NCI-H2081 treated with DMSO at 0.1 percent for 48 hours (cell line): ENCODE data around the gene RNF126.
"Not testable (repeated sequence)": the region's sequence is repeated elsewhere in the genome, so short reads cannot be mapped to it uniquely, and the experiment has no call there.

Experiments used
- DNase-seq: peaks from one replicate; lab custom pipeline; 2025; lab: John Stamatoyannopoulos, UW

RNF126 gene

GRCh38 chr19:628168-628567 lies 34.8 kb downstream of the RNF126 start:
- DNase-seq = no peak

GRCh38 chr19:626566-626965 lies 36.4 kb downstream of the RNF126 start:
- DNase-seq = not testable (repeated sequence)

DNA sequence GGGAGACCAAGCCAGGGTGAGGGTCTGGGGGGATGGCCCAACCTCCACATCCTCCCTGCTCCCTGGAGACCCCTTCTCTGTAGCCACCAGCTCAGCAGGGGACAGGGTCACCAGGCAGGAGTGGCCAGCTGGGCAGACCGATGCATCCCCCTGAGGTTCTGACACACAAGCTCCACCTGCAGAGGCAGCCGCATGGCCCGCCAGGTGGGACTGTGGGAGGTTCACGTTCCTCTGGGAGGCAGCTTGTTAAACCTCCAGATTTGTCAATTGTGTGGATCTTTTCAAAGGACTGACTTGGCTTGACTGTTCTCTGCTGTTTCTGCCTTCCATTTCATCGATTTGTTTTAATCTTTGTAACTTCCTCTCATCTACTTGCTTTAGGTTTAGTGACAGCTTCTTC lies 37.8 kb downstream of the RNF126 start:
- DNase-seq = no peak

GRCh38 chr19:624433-625109 lies 38.4 kb downstream of the RNF126 start:
- DNase-seq = no peak

DNA sequence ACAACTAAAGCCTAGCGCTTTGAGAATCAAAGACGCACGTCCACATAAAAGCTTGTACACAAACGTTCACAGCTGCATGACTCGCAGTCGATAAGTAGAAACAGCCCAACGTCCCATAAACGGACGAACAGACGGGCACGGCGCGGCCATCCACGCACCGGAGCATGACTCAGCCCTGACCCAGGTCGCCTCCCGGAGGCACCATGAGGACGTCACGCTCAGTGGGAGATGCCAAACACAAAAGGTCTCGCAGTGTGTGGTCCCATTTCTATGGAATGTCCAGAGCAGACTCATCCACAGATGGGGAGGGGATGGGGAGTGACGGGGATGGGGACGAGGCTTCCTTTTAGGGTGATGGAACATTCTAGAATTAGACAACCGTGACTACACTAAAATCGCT lies 39.0 kb downstream of the RNF126 start:
- no peak for DNase-seq

DNA sequence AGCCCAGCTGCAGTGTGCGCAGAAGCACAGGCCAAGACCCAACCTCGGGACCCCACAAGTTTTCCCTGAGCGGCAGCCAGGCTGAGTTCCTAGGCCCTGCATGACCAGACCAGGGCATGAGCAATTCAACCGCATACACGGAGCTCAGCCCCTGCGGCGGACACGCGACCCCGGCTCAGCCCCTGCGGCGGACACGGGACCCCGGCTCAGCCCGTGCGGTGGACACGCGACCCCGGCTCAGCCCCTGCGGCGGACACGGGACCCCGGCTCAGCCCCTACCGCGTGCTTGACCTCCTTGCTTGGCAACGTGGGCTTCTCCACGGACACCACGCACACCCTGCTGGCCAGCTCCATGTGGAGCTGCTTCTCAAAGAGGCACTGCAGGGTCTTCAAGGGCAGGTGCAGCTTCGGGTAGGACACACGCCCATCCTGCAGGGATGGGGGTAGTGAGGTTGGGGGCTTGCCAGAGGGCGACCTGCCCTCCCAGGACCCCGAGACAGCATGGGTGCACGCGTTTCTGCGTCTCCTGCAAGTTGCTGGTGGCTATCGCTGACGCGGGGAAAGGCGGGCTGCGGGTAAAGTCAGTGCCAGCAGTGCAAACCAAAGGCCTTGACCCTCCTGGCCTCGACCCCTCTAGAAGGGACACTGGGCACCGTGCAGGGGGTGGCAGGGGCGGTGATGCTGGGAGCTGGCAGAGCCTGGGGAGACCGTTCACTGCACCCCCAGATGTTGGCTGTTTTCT lies 39.7 kb downstream of the RNF126 start:
- DNase-seq = no peak

GRCh38 chr19:622666-623065 lies 40.3 kb downstream of the RNF126 start:
- no peak for DNase-seq

GRCh38 chr19:621819-622218 lies 41.2 kb downstream of the RNF126 start:
- DNase-seq = no peak

GRCh38 chr19:621191-621590 lies 41.8 kb downstream of the RNF126 start:
- DNase-seq = not testable (repeated sequence)

GRCh38 chr19:620166-620862 lies 42.7 kb downstream of the RNF126 start:
- DNase-seq = no peak

DNA sequence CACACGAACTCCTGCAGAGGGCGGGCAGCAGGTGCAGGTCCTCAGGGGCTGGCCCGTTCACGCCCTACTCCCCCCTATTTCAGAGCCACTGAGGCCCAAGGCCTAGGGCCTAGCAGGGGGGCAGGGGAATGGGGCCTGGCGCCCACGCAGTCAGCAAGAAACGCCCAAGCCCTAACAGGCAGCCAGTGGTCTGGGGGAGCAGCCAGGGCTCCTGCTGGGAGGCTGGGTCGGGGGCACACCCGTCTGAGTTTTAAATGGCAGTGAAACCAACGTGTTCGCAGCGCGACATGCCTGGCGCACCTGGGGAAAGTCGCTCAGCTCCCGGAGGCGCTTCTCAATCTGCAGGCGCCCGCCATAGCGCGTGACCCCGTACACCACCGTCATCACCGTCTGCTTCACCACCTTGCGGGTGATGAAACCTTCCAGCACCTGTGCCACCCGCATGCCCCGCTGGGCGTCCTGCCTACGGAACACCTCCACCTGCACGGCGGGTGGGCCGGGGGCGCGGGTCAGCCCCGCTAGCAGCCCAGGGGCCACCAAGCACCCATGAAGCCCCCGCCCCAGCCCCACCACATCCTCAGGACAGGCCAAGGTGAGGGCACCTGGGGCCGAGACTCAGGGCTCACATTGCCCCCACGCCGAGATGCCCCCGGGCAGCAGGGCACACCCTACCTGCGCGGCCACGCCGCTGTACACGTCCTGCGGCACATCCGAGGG lies 43.6 kb downstream of the RNF126 start:
- no peak for DNase-seq

GRCh38 chr19:618674-619285 lies 44.2 kb downstream of the RNF126 start:
- DNase-seq = no peak

GRCh38 chr19:618247-618619 lies 44.8 kb downstream of the RNF126 start:
- no peak for DNase-seq

DNA sequence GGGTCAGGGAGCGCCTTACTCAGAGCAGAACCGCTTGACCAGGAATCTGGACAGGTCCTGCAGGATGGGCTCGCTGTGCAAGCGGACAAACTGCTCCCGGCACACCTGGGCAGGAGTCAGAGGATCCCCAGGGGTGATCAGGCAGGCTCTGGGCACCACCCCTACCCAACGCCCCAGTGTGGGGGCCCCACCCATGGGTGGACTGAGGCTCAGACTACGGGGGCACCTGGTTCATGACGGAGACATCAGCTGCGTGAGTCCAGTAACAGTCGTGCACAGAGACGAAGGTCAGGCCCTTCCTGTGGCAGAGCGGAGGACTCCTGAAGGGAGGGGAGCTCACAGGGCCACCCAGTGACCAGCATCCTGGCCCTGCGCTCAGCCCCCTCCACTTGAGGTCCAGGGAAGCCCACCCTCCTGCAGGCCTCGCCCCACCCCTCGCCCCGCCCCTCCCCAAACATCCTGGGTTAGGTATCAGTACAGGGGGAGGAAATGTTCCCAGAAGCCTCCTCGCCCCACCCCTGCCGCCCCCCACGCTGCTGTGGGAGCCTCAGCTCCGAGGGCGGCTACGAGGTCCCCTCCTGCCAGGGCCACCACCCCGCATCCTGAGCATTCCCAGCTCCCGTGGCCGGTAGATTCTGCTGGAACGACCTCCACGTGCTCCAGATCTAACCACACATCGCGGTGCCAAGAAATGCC lies 45.3 kb downstream of the RNF126 start:
- no peak for DNase-seq

DNA sequence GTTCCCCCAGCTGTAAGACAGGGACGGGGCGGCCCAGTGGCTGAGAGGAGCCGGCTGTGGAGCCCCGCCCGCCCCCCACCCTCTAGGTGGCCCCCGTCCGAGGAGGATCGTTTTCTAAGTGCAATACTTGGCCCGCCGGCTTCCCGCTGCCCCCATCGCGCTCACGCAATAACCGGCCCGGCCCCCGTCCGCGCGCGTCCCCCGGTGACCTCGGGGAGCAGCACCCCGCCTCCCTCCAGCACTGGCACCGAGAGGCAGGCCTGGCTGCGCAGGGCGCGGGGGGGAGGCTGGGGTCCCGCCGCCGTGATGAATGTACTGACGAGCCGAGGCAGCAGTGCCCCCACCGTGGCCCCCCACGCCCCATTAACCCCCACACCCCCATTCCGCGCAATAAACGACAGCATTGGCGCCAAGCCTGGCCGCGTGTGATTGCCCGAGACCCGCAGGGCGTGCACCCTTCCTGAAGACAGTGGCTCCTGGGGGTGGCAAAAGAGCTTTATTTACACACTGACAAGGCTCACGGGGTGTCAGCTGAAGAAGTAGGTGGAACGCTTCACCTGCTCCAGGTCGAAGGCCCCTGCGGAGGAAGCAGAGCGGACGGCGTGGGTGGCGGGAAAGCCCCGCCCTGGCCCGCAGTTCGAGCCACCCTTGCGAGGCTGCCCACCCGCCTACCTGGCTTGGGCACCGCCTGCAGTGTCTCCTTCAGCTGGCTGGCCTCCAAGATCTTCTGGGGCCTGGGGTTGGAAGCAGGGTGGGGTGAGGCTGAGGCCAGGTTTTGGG lies 46.1 kb downstream of the RNF126 start:
- no peak for DNase-seq

DNA sequence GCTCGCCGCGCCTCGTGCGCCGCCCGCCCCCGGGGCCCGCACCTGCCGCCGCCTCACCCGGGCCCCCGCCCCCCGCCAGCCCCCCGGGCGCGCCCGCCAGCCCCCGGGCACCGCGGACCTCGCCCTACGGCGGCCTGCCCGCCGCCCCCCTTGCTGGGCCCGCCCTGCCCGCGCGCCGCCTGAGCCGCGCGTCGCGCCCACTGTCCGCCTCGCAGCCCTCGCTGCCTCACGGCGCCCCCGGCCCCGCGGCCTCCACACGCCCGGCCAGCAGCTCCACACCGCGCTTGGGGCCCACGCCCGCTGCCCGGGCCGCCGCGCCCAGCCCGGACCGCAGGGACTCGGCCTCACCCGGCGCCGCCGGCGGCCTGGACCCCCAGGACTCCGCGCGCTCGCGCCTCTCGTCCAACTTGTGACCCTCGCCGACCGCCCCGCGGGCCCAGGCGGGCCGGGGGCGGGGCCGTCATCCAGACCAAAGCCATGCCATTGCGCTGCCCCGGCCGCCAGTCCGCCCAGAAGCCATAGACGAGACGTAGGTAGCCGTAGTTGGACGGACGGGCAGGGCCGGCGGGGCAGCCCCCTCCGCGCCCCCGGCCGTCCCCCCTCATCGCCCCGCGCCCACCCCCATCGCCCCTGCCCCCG lies 46.8 kb downstream of the RNF126 start:
- DNase-seq = no peak

DNA sequence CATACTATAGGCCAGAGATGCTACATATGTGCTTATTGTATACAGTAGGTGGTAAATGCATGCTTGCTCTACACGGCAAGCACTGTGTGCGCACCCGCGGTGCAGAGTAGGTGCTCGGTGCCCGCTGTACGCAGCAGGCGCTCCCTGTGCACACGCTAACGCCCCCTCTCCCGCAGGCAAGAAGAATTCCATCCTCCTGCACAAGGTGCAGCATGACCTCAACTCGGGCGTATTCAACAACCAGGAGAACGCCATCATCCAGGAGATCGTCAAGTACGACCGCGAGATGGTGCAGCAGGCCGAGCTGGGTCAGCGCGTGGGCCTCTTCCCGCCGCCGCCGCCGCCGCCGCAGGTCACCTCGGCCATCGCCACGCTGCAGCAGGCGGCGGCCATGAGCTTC lies 47.4 kb downstream of the RNF126 start:
- DNase-seq = no peak

DNA sequence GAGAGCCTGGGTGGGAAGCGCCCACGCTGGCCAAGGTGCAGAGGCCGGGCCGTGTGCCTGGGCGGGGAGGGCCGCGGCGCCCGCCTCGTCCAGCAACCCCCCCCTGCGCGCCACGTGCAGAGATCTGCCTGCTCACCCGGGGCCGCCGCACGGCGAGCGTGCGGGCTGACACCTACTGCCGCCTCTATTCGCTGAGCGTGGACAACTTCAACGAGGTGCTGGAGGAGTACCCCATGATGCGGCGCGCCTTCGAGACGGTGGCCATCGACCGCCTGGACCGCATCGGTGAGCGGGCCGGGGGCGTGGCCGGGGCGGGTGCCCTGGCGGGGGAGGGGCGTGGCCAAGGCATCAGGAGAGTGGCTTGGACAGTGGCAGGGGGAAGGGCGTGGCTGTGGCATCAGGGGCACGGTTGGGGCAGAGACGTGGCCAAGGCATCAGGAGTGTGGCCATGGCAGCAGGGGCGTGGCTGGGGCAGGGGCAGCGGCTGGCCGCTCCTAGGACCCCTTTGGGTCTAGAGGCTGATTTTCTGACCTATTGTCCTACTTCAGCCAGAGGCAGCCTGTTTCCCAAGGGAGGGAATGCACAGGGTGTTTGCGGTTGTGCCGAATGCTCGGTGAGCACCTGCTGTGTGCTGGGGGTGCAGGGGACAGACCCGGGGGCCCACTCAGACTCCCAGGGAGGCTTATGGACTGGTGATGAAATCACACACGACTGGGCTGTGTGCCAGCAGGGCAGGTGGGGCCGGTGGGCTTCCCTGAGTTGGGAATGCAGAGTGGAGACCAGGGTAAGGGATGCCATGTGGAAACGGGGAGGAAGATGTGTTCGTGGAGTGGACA lies 49.1 kb downstream of the RNF126 start:
- no peak for DNase-seq

DNA sequence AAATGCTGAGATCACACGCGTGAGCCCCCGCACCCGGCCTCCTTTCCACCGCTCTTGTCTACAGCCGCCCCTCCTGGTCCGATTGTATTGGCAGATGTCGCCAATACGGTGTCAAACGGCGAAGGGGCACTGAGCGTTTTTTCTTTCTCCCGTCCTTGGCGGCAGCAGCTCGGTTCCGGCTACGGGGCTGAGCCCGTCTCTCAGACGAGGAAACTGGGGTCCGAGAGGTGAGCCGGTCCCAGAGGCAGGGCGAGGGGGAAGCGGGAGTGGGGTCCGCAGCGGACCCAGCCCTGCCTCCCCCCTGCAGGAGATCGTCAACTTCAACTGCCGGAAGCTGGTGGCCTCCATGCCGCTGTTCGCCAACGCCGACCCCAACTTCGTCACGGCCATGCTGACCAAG lies 50.1 kb downstream of the RNF126 start:
- DNase-seq = no peak
